T-helper 2 cell treated with Interferon-gamma antibody and Interleukin-4, amounts not matched to agents 5 μg/mL and 100 μg/mL, for 36 hours (primary cell): ENCODE data around the gene ZNF831.

ENCODE experiments used
- DNase-seq: peaks from one replicate; pipeline ENCODE4 v3.0.0; 2021; ENCODE audit warnings: low spot score
- H3K27ac Mint-ChIP-seq: one replicate; pipeline ENCODE4 v1.8.0; 2021; ENCODE audit warnings: mild to moderate bottlenecking, mixed read lengths
- H3K27me3 Mint-ChIP-seq: one replicate; pipeline ENCODE4 v1.8.0; 2021; ENCODE audit warnings: low read depth, mixed read lengths
- H3K36me3 Mint-ChIP-seq: one replicate; pipeline ENCODE4 v1.8.0; 2021; ENCODE audit warnings: low read depth, mixed read lengths
- H3K4me1 Mint-ChIP-seq: one replicate; pipeline ENCODE4 v1.8.0; 2021; ENCODE audit warnings: low read depth, mixed read lengths
- H3K4me3 Mint-ChIP-seq: one replicate; pipeline ENCODE4 v1.8.0; 2022; ENCODE audit warnings: mild to moderate bottlenecking, moderate library complexity, mixed read lengths
- H3K9me3 Mint-ChIP-seq: one replicate; pipeline ENCODE4 v1.8.0; 2021; ENCODE audit warnings: mixed read lengths

Gene ZNF831

DNA sequence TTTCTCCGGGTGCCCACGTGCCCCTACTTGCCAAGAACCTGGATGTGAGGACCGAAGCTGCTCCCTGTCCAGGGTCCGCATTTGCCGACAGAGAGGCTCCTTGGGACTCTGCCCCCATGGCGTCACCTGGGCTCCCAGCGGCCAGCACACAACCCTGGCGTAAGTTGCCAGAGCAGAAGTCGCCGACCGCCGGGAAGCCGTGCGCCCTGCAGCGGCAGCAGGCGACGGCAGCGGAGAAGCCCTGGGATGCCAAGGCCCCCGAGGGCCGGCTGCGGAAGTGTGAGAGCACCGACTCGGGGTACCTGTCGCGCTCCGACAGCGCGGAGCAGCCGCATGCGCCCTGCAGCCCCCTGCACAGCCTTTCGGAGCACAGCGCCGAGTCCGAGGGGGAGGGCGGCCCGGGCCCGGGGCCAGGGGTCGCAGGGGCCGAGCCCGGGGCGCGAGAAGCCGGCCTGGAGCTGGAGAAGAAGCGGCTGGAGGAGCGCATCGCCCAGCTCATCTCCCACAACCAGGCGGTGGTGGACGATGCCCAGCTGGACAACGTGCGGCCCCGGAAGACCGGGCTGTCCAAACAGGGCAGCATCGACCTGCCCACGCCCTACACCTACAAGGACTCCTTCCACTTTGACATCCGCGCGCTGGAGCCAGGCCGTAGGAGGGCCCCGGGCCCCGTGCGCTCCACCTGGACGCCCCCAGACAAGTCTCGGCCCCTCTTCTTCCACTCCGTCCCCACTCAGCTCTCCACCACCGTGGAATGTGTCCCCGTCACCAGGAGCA lies 28.3 kb downstream of the ZNF831 start:
- Mint-ChIP-seq H3K9me3 (no peaks in the 10 kb centered on the region), H3K36me3 (no peaks in the 10 kb centered on the region), H3K4me3 (no peak overlapping the region), H3K27me3 (no peaks in the 10 kb centered on the region), H3K4me1 (no peaks in the 10 kb centered on the region), H3K27ac (no peak overlapping the region)
- DNase-seq: no peak

GRCh38 chr20:59192533-59192896 lies 28.9 kb downstream of the ZNF831 start:
- H3K27ac Mint-ChIP-seq: no peak overlapping the region
- no peak for DNase-seq
- no peaks in the 10 kb centered on the region for H3K27me3 Mint-ChIP-seq
- H3K4me1 Mint-ChIP-seq: no peaks in the 10 kb centered on the region
- no peaks in the 10 kb centered on the region for H3K36me3 Mint-ChIP-seq
- H3K4me3 Mint-ChIP-seq: no peak overlapping the region
- H3K9me3 Mint-ChIP-seq: no peaks in the 10 kb centered on the region

- no peaks in the 10 kb centered on the region for H3K4me1 Mint-ChIP-seq
- H3K9me3 Mint-ChIP-seq: no peaks in the 10 kb centered on the region
- no peak overlapping the region for H3K27ac Mint-ChIP-seq
- no peak overlapping the region for H3K4me3 Mint-ChIP-seq
- no peak for DNase-seq
- peaks cover 2% of the 10 kb centered on the region for H3K36me3 Mint-ChIP-seq
- H3K27me3 Mint-ChIP-seq: no peaks in the 10 kb centered on the region
These were observed 29.7 kb downstream of the ZNF831 start for GRCh38 chr20:59193325-59193724.

DNA sequence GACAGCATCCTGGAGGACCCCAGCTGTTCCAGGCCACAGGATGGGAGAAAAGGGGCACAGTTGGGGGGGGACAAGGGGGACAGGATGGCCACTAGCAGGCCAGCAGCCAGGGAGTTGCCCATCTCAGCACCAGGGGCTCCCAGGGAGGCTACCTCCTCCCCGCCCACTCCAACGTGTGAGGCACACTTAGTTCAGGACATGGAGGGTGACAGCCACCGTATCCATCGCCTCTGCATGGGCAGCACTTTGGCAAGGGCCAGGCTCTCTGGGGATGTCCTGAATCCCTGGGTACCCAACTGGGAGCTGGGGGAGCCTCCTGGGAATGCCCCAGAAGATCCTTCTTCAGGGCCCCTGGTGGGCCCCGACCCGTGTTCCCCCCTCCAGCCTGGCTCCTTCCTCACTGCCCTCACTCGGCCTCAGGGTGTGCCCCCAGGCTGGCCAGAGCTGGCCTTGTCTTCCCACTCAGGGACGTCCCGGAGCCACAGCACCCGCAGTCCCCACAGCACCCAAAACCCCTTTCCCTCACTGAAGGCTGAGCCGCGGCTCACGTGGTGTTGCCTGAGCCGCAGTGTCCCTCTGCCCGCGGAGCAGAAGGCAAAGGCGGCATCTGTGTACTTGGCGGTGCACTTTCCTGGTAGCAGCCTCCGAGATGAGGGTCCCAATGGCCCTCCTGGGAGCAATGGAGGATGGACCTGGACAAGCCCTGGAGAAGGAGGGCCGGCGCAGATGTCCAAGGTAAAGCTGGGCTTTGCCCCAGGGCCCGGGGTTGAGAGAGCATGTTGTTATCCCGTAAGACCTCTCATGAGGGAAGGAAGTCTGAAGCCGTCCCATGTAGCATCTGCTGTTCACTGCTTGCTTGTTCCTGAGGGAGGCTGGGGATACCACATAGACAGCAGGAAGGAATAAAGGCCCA lies 30.7 kb downstream of the ZNF831 start:
- H3K27ac Mint-ChIP-seq: no peak overlapping the region
- DNase-seq: no peak
- H3K9me3 Mint-ChIP-seq: no peaks in the 10 kb centered on the region
- no peak overlapping the region for H3K4me3 Mint-ChIP-seq
- peaks cover 7% of the 10 kb centered on the region for H3K36me3 Mint-ChIP-seq
- H3K27me3 Mint-ChIP-seq: no peaks in the 10 kb centered on the region
- no peaks in the 10 kb centered on the region for H3K4me1 Mint-ChIP-seq

GRCh38 chr20:59195316-59195993 lies 31.8 kb downstream of the ZNF831 start:
- H3K9me3 Mint-ChIP-seq: peaks cover 6% of the 10 kb centered on the region
- H3K4me3 Mint-ChIP-seq: no peak overlapping the region
- H3K27ac Mint-ChIP-seq: no peak overlapping the region
- H3K4me1 Mint-ChIP-seq: no peaks in the 10 kb centered on the region
- peaks cover 17% of the 10 kb centered on the region for H3K36me3 Mint-ChIP-seq
- DNase-seq: no peak
- H3K27me3 Mint-ChIP-seq: no peaks in the 10 kb centered on the region

GRCh38 chr20:59204165-59204894 lies 40.7 kb downstream of the ZNF831 start:
- peaks cover 9% of the 10 kb centered on the region for H3K9me3 Mint-ChIP-seq

DNA sequence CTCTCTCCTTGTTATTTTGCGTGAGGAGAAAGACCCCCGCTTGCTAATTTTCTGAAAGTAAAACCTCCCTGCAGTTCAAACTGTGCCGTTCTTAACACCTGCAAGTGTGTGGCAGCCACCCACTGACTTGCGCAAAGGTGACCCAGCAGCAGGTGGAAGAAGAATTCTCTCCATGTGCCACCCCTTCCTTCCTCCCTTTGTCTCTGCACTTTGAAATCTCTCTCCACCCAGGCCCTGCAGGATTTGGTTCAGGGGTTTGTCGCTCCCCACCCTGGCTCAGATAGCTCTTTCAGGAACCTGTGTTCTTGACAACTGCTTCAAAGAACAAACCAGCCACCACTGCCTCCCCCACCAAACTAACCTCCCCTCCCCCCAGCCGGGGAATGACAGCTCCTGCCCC lies 41.4 kb downstream of the ZNF831 start:
- Mint-ChIP-seq H3K27ac (no peak overlapping the region), H3K27me3 (no peaks in the 10 kb centered on the region), H3K4me1 (peaks cover 6% of the 10 kb centered on the region), H3K9me3 (peaks cover 5% of the 10 kb centered on the region), H3K36me3 (peaks cover 13% of the 10 kb centered on the region), H3K4me3 (no peak overlapping the region)
- no peak for DNase-seq

More at GRCh38 chr20:59204165-59204894, 40.7 kb downstream of the ZNF831 start:
- Mint-ChIP-seq H3K4me1 (peaks cover 6% of the 10 kb centered on the region), H3K4me3 (no peak overlapping the region), H3K27ac (no peak overlapping the region), H3K27me3 (no peaks in the 10 kb centered on the region), H3K36me3 (peaks cover 20% of the 10 kb centered on the region)
- DNase-seq: no peak

DNA sequence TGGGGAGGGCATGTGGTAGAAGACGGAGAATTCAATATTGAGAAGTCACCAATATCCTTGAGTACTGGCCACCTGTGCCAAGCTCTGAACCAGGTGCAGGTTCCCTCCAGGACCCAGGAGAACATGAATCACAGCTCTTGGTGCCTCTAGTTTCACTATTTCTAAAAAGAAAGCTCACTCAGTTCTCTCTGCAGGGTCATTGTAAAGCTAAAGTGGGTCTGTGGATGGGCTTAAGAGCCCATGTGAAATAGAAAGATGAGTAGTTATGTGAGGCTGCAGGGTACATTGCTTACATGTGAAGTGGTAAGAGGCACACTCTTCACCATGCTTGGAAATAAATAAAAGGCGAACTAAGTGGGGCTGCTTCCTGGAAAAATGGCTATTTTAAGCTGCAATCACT lies 43.6 kb downstream of the ZNF831 start:
- H3K36me3 Mint-ChIP-seq: peaks cover 5% of the 10 kb centered on the region
- DNase-seq: no peak
- no peaks in the 10 kb centered on the region for H3K9me3 Mint-ChIP-seq
- no peak overlapping the region for H3K27ac Mint-ChIP-seq
- no peaks in the 10 kb centered on the region for H3K27me3 Mint-ChIP-seq
- H3K4me3 Mint-ChIP-seq: no peak overlapping the region
- H3K4me1 Mint-ChIP-seq: peaks cover 6% of the 10 kb centered on the region

DNA sequence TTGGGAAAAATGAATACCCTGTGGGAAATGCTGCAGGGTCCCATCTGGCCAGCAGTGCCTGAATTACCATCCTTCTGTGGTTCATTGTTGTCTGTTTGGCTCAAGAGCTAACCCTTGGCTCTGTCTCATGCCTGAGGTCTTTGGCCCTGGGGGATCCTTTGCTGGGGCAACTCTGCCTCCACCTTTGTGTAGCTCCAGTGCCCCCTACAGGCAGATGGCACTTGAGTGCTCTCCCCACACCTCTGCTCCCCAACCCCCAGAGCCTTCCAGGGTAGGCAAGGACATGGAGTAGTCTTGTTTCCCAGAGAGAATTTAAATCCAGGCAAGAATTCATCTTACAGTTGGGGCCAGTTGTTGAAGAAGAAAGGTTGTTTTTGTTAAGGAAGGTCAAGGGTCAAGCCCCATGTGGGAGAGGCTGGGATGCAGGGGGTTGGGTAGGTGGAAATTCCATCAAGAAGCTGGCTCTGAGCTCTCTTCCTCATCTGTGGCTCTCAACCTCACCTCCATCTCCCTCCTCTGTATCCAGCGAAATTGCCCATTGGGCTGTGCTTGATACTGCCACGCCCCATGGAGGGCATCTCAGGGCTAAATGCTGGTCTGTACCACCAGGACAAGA lies 44.2 kb downstream of the ZNF831 start:
- no peak overlapping the region for H3K27ac Mint-ChIP-seq

GRCh38 chr20:59210186-59210585 lies 46.6 kb downstream of the ZNF831 start:
- peaks cover 6% of the 10 kb centered on the region for H3K4me1 Mint-ChIP-seq
- no peaks in the 10 kb centered on the region for H3K9me3 Mint-ChIP-seq
- H3K36me3 Mint-ChIP-seq: peaks cover 6% of the 10 kb centered on the region
- H3K4me3 Mint-ChIP-seq: no peak overlapping the region
- no peak overlapping the region for H3K27ac Mint-ChIP-seq
- H3K27me3 Mint-ChIP-seq: no peaks in the 10 kb centered on the region
- no peak for DNase-seq

More for the DNA sequence above, 44.2 kb downstream of the ZNF831 start:
- Mint-ChIP-seq H3K36me3 (peaks cover 7% of the 10 kb centered on the region), H3K9me3 (no peaks in the 10 kb centered on the region), H3K4me3 (no peak overlapping the region), H3K27me3 (no peaks in the 10 kb centered on the region), H3K4me1 (peaks cover 6% of the 10 kb centered on the region)
- DNase-seq: peak; percentile 58

- Mint-ChIP-seq H3K36me3 (peaks cover 6% of the 10 kb centered on the region), H3K27ac (no peak overlapping the region), H3K27me3 (no peaks in the 10 kb centered on the region), H3K4me1 (peaks cover 6% of the 10 kb centered on the region), H3K9me3 (no peaks in the 10 kb centered on the region), H3K4me3 (no peak overlapping the region)
- DNase-seq: no peak
These were observed 47.7 kb downstream of the ZNF831 start for GRCh38 chr20:59211208-59211765.

DNA sequence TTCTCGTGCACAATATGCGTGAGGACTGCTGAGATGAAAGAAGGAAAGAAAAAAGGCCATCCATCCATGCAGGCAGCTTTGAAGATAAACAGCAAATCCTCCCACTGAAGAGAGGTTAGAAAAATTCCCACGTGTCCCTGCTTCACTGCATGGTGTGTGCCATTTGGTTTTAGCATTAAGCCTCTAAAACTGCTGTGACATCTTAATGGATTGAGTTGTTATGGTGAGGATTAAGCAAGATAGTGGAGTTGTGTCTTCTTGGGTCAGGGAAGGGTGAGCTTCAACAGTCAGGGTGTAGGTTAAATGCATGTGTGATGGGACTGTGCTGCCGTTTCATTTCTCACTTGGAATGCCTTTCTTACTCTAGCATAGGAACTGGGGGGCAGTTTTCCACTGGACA lies 50.5 kb downstream of the ZNF831 start:
- Mint-ChIP-seq H3K27ac (no peak overlapping the region), H3K36me3 (peaks cover 5% of the 10 kb centered on the region)

More for the DNA sequence above, 50.5 kb downstream of the ZNF831 start:
- no peaks in the 10 kb centered on the region for H3K9me3 Mint-ChIP-seq
- no peak for DNase-seq
- no peaks in the 10 kb centered on the region for H3K27me3 Mint-ChIP-seq
- H3K4me1 Mint-ChIP-seq: no peaks in the 10 kb centered on the region
- H3K4me3 Mint-ChIP-seq: no peak overlapping the region
